GM19193 (cell line): ENCODE results near the gene C19orf12.

ENCODE experiments used
- POLR2A ChIP-seq: IDR thresholded peaks from 4 replicates; pipeline ENCODE4 v1.6.1; 2011; ENCODE audit not compliant: insufficient read depth, insufficient read length; ENCODE audit errors: extremely low read depth

Gene C19orf12

GRCh38 chr19:29694669-29695627, 20.1 kb downstream of the C19orf12 start:
- TF ChIP-seq POLR2A, result no peak

- no peak for TF ChIP-seq POLR2A
Measured at GRCh38 chr19:29694161-29694560, 20.9 kb downstream of the C19orf12 start.

- TF ChIP-seq POLR2A, result no peak
Measured at GRCh38 chr19:29690842-29691241, 24.2 kb downstream of the C19orf12 start.

- no peak for TF ChIP-seq POLR2A
Measured at GRCh38 chr19:29687897-29688728, 26.9 kb downstream of the C19orf12 start.

GRCh38 chr19:29687244-29687896, 27.7 kb downstream of the C19orf12 start:
- TF ChIP-seq POLR2A, result no peak

- no peak for TF ChIP-seq POLR2A
Measured at GRCh38 chr19:29686285-29686805, 28.7 kb downstream of the C19orf12 start.

GRCh38 chr19:29685326-29685725, 29.7 kb downstream of the C19orf12 start:
- no peak for TF ChIP-seq POLR2A

- TF ChIP-seq POLR2A, result no peak
Measured at GRCh38 chr19:29683009-29683408, 32.1 kb downstream of the C19orf12 start.

GRCh38 chr19:29682236-29682895, 32.7 kb downstream of the C19orf12 start:
- no peak for TF ChIP-seq POLR2A

- no peak for TF ChIP-seq POLR2A
Measured at GRCh38 chr19:29681422-29682235, 33.4 kb downstream of the C19orf12 start.

GRCh38 chr19:29680937-29681336, 34.1 kb downstream of the C19orf12 start:
- no peak for TF ChIP-seq POLR2A

- peak; percentile 47 for TF ChIP-seq POLR2A
Measured at GRCh38 chr19:29680447-29680846, 34.6 kb downstream of the C19orf12 start.

GRCh38 chr19:29679598-29680210, 35.4 kb downstream of the C19orf12 start:
- TF ChIP-seq POLR2A, result no peak
